Fibroblast of skin of right quadriceps (primary cell): ENCODE measurements around the gene FGD3.
A peak's percentile ranks its signal among the peaks of the same experiment; 100 is the strongest.

Source experiments
- DNase-seq: peaks from one replicate; pipeline ENCODE4 v3.0.0-alpha.2; 2013

Gene FGD3

DNA sequence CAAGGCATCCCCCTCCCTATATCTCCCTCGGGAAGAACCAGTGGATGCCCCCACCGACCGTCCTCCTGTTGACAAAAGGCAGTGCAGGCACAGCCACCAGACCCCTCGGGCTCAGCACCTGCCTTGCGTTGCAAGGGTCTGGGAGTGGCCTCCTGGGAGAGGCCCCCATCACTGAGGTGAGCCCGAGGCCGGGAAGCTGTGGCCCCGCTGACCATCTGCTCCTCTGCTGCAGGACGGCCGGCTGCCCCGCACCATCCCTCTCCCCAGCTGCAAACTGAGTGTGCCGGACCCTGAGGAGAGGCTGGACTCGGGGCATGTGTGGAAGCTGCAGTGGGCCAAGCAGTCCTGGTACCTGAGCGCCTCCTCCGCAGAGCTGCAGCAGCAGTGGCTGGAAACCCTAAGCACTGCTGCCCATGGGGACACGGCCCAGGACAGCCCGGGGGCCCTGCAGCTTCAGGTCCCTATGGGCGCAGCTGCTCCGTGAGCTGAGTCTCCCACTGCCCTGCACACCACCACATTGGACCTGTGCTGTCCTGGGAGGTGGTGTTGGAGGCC is 87.9 kb downstream of the FGD3 start:
- no peak for DNase-seq

DNA sequence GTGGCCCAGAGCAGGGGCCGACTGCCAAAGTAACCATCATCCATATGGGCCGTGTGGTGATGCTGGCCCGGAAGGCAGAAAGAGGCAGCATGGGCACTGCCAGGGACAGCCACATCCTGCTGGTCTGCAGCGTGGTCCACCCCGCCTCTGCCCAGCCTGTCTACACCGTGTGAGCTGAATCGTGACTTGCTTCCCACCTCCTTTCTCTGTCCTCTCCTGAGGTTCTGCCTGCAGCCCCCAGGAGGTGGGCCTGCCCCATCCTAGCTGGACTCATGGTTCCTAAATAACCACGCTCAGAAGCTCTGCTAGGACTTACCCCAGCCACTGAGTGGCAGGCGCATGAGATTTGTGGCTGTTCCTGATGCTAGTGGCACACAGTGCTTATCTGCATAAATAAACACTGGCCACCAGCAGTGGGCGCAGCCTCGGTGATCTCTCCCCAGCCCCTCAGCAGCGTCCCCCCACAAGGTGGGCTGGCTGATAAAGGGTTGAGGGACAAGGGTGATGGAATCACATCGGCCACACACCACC is 88.6 kb downstream of the FGD3 start:
- DNase-seq: no peak

DNA sequence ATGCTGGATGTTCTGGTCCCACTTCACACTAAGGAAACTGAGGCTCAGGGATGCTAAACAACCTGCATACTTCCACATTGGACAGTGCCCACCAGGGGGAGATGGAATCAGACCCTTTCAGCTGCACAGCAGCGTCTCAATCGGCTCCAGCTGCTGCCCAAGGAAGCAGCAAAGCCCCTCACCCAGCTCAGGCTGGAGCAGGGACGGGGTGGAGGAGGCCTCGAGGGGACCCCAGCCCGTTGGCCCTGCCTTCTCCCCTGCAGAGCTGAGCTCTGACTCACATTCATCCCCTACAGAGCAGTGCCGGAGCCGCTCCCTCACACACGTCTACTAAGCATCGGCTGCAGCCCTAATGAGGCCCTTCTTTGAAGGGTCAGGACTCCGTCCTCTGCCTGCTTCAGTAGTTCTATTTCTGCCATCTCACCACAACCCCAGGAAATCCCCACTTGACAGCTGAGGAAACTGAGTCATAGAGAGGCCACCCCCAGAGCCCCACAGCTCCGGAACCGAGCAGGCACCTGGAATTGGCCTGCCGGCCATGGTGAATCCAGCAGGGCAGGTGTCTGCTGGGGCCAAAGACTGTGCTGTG is 89.7 kb downstream of the FGD3 start:
- DNase-seq: no peak

DNA sequence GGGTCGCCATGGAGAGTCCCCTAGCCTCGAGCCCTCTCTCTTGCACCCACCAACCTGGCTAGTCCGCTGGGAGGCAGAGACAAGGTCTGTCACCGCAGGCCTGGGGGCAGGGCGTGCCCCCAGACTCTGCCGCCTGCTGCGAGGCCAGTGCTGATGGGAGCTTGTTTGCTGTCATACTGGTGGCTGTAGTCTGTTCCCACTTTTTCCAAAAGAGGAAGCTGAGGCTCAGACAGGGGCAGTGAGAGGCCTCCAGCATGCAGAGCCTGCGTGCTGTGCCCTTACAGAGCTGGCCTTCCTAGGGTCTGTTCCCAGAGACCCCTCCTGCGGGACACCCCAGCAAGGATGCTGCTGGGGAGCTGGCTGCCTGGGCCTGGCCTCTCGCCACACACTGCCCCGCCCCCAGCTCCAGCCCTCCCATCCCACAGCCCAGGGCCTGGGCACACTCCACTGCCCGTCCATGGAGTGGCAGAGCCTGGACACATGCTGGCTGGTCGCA is 90.2 kb downstream of the FGD3 start:
- no peak for DNase-seq

DNA sequence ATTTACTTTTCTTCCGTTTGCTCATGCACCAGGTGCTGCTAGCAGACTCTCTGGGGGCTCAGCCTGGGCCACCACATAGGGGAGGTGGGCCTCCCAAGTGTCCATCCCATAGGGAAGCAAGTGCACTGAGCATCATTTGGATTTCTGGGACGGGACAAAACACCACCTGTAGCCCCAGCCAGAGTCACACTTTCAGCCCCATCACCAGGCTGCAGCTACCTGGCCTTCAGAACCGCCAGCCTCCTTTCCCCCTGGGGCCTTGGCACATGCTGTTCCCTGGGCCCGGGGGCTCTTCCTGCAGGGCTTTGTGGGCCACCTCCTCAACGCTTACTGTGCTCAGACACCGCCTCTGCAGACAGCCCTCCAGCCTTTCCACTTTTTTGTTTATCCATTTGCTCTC is 91.6 kb downstream of the FGD3 start:
- no peak for DNase-seq

DNA sequence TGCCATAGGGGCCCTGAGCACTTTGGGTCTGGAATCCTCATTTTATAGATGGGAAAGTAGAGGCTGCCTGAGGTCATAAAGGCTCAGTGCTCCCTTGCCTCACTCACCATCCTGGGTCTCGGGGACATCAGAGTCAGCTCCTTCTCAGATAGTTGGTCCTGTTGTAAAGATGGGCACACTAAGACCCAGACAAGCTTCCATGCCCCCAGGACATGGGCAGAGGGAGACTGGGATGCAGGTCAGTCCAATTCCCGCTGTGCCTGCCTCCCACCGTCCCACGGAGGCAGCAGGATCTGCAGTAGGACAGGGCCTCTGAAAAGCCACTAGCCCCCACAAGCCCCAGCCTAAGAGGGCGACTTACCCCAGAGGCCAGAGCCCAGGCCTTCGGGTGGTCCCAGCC is 92.1 kb downstream of the FGD3 start:
- DNase-seq: no peak

DNA sequence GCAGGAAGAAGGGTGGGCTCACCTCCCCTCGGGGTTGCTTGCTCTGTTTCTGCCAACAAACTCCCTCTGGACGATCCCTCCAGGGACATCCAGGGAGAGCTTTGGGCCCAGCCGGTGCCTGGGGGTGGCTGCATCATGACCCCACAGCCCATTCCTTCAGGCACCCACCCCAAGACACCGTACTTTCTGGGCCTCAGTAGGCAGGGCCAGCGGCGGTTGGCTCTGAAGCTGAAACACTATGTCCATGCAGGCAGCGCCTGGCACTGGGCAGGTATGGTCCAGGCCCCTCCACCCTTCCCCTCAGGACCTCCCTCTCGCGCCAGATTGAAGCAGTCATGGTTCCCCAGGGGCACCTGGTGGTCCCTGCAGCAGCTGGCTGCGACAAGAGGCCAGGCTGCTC is 92.7 kb downstream of the FGD3 start:
- DNase-seq: no peak

DNA sequence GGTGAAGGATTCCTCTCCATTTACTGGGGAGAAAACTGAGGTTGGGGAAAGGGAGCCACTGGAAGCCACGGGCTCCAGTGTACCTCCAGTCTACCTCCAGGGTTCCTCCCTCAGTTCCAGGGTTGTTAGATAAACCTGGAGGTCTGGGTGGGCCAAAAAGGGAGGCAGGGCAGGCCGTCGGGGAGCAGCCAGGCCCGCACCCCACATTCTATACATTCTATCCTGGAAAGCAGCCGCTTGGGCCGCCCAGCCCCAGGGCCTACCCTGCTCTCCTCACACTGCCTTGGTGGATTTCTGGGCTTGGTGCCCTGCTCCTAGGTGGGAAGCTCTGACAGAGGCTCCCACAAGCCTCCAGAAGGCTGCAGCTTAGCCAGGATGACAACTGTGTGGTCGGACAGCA is 93.1 kb downstream of the FGD3 start:
- DNase-seq: no peak

DNA sequence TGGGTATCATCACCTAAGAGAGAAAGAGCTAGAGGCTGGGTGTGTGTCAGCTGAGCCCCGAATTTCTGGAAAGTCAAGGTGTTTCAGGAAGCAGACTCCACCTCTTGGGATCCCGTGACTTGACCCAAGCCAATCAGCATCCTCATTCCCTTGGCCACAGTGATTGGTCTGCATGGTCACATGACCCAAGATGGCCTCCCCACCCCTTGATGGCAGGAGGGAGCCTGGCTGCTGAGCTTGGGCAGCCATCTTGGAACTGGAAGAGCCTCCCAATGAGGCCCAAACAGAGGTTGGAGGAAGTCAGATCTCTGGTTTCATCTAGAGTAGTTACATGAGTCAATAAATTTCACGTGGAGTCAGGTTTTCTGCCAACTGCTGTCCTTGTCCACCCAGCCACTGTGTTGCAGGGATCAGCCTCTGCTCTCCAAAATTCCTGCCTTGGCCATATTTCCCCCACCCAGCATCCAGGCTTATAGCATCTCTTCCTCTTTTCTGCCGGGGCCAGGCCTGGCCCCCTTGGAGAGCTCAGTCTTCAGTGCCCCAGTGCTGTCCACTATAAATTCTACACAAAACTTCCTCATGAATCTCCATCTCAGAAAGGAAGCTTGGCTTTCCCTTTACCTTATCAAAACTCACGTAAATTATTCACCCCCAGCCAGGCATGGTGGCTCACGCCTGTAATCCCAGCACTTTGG is 93.9 kb downstream of the FGD3 start:
- no peak for DNase-seq

DNA sequence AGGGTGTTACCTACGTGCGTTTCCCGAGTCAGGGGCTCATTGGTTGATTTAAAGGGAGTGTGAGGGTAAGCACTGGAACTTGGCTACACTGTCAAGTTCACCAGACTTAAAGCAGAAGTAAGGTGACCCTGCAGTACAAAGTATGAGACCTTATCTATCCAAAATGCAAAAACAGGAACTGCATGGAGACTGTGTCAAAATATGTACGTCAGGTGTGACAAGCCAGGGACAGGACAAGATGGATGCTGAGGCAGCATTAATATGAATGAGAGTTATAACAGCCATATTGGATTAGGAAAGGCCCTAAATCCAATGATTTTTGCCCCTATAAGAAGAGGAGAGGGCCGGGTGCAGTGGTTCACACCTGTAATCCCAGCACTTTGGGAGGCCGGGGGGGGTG is 95.8 kb downstream of the FGD3 start:
- no peak for DNase-seq

DNA sequence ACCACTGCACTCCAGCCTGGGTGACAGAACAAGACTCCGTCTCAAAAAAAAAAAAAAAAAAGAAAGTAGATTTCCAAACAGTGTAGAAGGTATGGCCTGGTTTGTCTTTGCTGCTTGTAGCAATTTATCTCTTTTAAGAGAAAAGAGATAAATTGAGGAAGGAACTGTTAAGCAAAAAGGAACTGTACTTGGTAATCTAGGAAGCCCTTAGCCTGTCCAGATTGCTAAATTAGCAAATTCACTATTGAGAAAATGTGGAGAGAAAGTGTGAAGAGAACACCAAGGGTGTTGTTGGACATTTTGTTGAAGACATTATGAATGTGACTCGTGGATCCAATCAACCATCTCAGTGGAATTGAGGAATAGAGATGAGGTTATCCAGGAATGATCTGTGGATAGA is 98.2 kb downstream of the FGD3 start:
- no peak for DNase-seq

DNA sequence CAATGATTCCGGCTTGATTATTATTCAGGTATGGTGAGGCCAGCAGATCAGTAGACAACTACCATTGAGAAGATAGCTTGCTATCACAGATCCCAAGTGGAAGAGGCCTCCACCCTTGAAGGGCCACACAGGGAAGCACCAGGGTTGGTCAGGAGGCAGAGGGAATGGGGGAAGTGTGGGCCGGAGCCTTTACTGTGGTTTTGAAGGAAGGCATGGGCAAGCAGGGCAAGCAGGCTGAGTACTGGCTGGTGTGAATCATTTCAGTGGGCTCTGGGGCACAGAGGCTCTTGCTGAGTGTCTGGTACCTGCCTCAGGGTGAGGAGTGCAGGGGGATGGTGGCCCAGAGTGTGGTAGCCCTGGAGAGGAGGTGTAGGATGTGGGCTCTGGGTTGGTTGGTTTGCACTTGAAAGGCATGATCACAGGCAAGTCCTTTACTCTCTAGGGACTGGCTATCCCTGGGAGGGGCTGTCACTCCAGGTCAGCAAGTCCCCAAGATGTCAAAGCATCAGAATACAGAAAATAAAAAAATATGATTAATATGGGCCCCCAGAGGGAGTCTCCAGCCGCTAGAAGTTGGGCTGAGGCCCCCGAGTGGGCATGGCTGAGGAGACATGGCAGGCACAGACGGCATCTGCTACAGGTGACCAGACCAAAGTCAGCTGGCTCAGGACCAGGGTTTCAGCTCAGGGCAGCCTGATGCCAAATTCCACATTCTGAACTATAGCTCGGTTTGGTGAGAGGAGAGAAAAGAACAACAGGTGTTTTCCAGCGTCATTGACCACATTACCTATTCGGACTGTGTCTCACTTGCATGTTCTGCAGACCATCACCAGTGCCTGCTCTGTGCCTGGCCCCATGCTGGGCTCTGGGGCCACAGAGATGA is 101.5 kb downstream of the FGD3 start:
- no peak for DNase-seq

DNA sequence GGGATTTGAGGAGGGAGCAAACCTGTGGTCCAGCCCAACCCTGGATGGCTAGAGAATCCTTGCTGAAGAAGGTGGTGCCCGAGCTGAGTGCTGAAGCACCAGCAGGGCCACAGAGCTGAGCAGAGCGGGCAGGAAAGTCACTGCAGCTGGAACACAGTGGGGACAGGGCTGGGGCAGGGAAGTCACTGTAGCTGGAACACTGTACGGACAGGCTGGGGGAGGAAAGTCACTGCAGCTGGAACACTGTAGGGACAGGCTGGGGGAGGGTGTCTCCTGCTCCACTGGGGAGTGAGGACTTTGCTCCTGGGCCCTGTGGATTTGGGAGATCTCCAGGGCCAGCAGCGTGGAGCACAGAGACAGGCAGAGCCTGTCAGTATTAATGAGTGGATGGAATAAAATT is 102.2 kb downstream of the FGD3 start:
- DNase-seq: no peak

DNA sequence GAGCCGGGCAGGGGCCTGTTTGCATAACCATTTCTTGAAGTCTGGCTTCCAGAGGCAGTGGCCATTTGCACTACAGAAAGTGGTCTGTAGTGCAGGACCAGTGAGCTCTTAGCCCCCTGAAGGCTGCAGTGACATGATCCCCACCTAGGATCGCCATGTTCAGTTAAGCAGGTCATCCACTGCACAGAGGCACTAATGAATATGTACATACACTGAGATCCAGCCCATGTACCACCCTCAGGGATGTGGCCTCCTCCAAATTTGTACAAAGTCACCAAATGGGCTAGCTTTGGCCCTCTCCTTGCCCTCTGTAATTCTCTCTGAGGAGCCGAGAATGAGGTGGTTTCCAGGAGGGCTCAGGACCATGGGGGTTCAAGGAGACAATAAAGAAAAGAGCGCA is 102.9 kb downstream of the FGD3 start:
- DNase-seq: no peak

DNA sequence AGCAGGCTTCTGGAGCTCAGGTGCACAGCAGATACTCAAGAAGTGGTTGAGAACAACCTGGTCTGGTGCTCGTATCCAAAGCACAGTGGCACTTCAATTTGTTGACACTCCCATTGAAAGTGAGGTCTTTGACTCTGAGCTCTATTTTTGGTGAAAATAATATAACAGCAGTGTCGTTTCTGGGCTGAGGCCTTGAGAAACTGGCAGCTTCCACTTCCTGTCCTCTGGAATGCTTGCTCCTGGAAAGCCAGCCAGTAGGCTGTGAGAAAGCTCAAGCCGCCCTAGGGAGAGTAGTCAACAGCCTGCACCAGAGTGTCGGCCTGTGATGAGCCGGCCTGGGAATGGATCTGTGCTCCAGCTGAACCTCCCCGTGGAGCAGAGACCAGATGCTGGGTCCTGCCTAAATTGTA is 104.4 kb downstream of the FGD3 start:
- DNase-seq: peak; percentile 32

DNA sequence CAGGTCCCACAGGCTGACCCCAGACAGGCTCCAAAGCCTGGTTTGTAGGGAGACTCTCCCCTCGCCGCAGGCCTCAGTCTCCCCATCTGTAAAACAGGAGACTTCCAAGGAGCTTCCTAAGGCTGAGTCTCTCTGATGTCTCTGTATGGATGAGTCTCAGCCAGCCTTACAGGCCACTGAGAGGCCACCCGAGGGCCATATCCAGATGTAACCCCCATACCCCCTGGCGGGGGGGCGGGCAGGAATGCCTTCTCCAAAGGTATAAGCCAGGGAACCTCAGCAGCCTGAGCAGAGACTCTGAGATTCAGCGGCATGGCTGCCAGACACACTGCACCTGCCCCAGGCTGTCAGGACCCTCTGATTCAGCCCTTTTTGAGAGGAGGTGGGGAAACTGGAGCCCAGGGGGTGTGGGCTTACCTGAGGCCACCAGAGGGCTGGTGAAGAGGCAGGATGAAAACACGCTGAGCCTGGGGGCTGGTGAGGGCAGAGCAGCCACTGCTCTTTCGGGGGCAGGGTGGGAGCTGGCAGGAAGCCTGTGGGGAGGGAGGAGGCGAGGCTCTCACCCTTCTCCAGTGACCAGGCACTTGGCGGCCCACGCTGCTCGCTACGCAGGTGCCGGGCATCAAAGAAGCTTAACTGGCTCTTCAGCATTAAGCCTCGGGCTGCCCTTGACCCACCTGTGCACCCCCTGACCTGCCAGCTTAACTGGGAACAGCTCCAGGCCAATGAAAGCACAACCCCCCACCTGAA is 105.6 kb downstream of the FGD3 start:
- no peak for DNase-seq

DNA sequence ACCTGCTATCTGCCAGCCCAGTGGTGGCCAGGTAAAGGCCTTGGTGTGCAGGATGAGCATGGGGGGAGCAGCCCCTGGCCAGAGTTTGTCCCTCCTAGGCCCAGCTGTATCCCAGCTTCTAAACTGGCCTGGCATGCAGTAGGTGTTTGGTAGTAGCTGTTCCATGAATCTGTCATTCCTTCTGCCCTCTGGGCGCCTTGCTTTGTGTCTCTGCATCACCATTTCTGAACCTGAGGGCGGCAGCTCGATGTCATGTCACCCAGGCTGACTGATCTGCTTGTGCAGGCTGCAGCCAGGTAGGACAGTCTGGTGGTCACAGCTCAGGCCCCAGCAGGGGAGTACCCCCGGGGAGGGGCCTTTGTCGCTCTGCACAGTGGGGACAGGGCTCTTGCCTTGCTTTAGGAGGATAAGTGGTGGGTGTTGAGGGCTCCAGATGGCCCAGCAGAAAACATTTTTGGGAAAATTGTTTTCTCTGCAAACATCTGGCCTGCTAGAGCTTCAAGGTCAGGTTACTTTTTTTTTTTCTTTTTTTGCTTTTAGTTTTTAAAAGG is 106.5 kb downstream of the FGD3 start:
- no peak for DNase-seq

DNA sequence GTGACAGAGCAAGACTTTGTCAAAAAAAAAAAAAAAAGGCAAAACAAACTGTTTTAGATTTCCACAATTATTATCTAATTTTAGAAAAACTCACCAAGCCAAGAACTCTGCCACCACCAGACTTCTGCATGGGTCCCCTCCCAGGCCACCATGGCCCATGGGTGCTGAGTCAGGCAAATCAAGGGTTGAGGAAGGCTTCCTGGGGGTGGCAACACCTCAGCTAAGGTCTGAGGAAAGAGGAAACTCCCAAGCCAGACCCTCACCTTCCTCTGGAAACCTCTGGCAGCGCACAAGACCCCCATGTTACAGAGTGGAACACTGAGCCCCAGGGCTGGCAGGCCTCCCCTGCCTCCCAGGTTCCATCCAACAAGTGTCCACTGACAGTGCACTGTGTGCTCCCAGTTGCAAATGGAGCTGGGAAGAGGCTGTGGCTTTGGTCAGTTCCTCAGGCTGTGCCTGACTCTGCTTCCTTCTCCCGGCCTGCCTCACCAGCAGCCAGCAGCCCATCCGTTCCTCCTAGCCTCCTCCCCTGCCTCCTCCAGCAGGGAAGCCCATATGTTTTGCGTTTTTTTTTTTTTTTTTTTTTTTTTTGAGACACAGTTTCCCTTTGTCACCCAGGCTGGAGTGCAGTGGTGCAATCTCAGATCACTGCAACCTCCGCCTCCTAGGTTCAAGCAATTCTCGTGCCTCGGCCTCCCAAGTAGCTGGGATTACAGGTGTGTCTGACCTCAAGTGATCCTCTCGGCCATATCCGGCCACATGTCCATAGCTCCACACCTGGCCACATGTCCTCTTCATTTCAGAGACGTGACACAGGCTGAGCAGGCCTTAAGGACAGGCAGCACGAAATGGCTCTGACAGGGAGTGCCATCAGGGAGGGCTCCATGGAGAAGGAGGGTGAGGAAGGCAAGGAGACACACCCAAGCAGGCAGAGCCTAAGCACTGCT is 107.7 kb downstream of the FGD3 start:
- DNase-seq: no peak

DNA sequence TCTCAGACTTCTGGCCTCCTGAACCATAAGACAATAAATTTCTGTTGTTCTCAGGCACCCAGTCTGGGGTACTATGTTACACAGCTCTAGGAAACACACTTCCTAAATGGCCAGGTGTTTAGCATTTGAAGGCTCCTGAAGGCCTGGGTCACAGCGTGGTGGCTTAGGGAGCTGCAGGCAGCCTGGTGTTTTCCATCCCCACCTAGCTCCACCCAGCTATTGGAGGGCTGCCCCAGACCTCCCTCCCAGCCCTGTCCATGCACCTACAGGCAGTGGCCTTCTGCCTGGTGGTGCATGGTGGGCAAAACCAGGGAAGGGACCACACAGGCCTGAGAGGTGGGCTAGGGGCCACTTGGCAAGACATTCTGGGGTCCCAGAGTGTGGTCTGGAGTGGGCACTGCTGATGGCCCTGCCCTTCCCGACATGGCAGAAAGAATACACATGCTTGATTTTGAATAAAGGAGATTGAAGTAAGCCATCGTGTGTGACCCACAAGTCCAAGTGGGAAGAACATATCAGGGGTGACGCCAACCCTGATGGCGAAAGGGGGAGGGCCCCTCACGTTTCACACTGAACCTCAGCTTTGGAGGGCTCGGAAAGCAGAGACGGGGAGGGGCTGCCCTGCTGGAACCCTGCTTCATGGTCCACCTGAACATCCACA is 109.8 kb downstream of the FGD3 start:
- DNase-seq: no peak

DNA sequence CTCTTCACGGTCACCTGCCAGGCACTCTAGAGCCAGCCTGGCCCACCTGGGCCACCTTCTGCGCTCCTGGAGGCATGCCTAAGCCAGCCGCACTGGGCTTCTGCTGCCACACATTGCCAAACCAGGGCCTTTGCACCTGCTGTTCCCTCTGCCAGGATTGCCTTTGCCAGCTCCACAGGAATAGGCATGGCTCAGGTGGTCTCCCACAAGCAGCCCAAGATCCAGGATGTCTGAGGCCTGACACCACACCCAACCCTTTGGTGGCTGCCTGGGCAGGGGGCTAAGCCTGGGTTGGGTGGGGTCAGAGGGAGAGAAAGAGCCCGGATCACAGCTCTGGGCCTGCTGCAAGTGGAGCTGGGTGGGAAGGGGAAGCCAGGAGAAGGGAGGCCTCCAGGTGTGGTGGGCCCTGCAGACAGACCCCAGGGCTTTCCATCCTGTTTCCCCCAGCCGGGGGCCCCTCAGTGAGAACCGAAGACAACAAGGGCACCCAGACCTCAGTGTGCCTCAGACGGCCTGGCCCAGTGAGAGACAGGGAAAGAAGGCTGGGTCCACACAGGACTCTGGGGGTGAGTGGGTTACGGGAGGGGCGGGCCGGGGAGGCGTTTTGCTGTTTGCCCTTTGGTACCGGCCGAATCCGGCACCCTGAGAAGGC is 110.5 kb downstream of the FGD3 start:
- no peak for DNase-seq
